Suppressor macrophage treated with lipopolysaccharide for 4 hours (primary cell): ENCODE measurements around the gene CPEB1.

ENCODE experiments used
- DNase-seq: peaks from one replicate; pipeline ENCODE4 v3.0.0-alpha.2; 2020

Gene CPEB1

GRCh38 chr15:82580713-82581112 lies 66.5 kb downstream of the CPEB1 start:
- DNase-seq: no peak

- no peak for DNase-seq
Measured at GRCh38 chr15:82575335-82575734, 71.8 kb downstream of the CPEB1 start.

GRCh38 chr15:82572986-82573385 lies 74.2 kb downstream of the CPEB1 start:
- DNase-seq: no peak

GRCh38 chr15:82572311-82572710 lies 74.9 kb downstream of the CPEB1 start:
- no peak for DNase-seq

GRCh38 chr15:82571722-82572222 lies 75.4 kb downstream of the CPEB1 start:
- DNase-seq: peak; percentile 48

- DNase-seq: no peak
Measured at GRCh38 chr15:82570721-82571508, 76.2 kb downstream of the CPEB1 start.

GRCh38 chr15:82569834-82570233 lies 77.3 kb downstream of the CPEB1 start:
- no peak for DNase-seq

GRCh38 chr15:82568986-82569385 lies 78.2 kb downstream of the CPEB1 start:
- DNase-seq: no peak

- no peak for DNase-seq
Measured at GRCh38 chr15:82567661-82568060, 79.5 kb downstream of the CPEB1 start.

- no peak for DNase-seq
Measured at GRCh38 chr15:82566690-82567089, 80.5 kb downstream of the CPEB1 start.

- DNase-seq: no peak
Measured at GRCh38 chr15:82558502-82558901, 88.7 kb downstream of the CPEB1 start.

- DNase-seq: no peak
Measured at GRCh38 chr15:82556315-82557035, 90.7 kb downstream of the CPEB1 start.

- DNase-seq: no peak
Measured at GRCh38 chr15:82554849-82555248, 92.3 kb downstream of the CPEB1 start.

- no peak for DNase-seq
Measured at GRCh38 chr15:82554351-82554750, 92.8 kb downstream of the CPEB1 start.

GRCh38 chr15:82553846-82554245 lies 93.3 kb downstream of the CPEB1 start:
- DNase-seq: no peak

- DNase-seq: no peak
Measured at GRCh38 chr15:82552861-82553260, 94.3 kb downstream of the CPEB1 start.

- peak; percentile 27 for DNase-seq
Measured at GRCh38 chr15:82551646-82552247, 95.4 kb downstream of the CPEB1 start.

GRCh38 chr15:82549199-82549665 lies 97.9 kb downstream of the CPEB1 start:
- no peak for DNase-seq

GRCh38 chr15:82548700-82549099 lies 98.5 kb downstream of the CPEB1 start:
- no peak for DNase-seq

- no peak for DNase-seq
Measured at GRCh38 chr15:82545478-82545877, 101.7 kb downstream of the CPEB1 start.

- no peak for DNase-seq
Measured at GRCh38 chr15:82545002-82545401, 102.2 kb downstream of the CPEB1 start.

- no peak for DNase-seq
Measured at GRCh38 chr15:82544431-82544830, 102.7 kb downstream of the CPEB1 start.

GRCh38 chr15:82543160-82543559 lies 104.0 kb downstream of the CPEB1 start:
- DNase-seq: peak; percentile 46

GRCh38 chr15:82540984-82541431 lies 106.2 kb downstream of the CPEB1 start:
- DNase-seq: no peak
